OCI-LY1 (cell line): ENCODE results near the gene TRUB1.

ENCODE experiments used
- H2AFZ ChIP-seq: fragments of 200-600 bp; sonication (generic), shearing (Covaris generic); 2 replicates; pipeline ENCODE4 v1.6.0; 2014; ENCODE audit warnings: antibody characterized with exemption, mild to moderate bottlenecking, low read length
- H3F3A ChIP-seq: fragments of 200-600 bp; sonication (generic), shearing (Covaris generic); 2 replicates; pipeline ENCODE4 v1.6.0; 2014; ENCODE audit warnings: mild to moderate bottlenecking, antibody characterized with exemption, low read length, moderate library complexity; ENCODE audit not compliant: insufficient read depth
- H3K27ac ChIP-seq: fragments of 200-600 bp; sonication (generic); 2 replicates; pipeline ENCODE4 v1.5.1; 2014; ENCODE audit warnings: low read length, mixed run types, mild to moderate bottlenecking, low read depth; ENCODE audit not compliant: poor library complexity, severe bottlenecking
- H3K27me3 ChIP-seq: fragments of 200-600 bp; sonication (generic); 2 replicates; pipeline ENCODE4 v1.6.0; 2014; ENCODE audit warnings: antibody characterized with exemption, mild to moderate bottlenecking, low read length, moderate library complexity; ENCODE audit not compliant: insufficient read depth
- H3K36me3 ChIP-seq: fragments of 200-600 bp; sonication (generic); 2 replicates; pipeline ENCODE4 v1.6.1; 2014; ENCODE audit warnings: mild to moderate bottlenecking, antibody characterized with exemption, low read length, moderate library complexity, mixed read lengths; ENCODE audit not compliant: insufficient read depth
- H3K4me1 ChIP-seq: fragments of 200-600 bp; sonication (generic); 2 replicates; pipeline ENCODE4 v1.5.1; 2014; ENCODE audit warnings: mild to moderate bottlenecking, low read length, moderate library complexity; ENCODE audit not compliant: insufficient read depth, severe bottlenecking
- H3K4me2 ChIP-seq: fragments of 200-600 bp; sonication (generic), shearing (Covaris generic); 2 replicates; pipeline ENCODE4 v1.6.1; 2014; ENCODE audit warnings: low read length
- H3K4me3 ChIP-seq: fragments of 200-600 bp; sonication (generic); 2 replicates; pipeline ENCODE4 v1.5.1; 2014; ENCODE audit warnings: low read length, low read depth, mild to moderate bottlenecking, mixed read lengths; ENCODE audit not compliant: poor library complexity, severe bottlenecking
- H3K79me2 ChIP-seq: fragments of 200-600 bp; shearing (Covaris generic); 2 replicates; pipeline ENCODE4 v1.6.1; 2016; ENCODE audit warnings: mixed run types, low read length, mixed read lengths; ENCODE audit not compliant: insufficient read depth
- H3K9ac ChIP-seq: fragments of 200-600 bp; sonication (generic), shearing (Covaris generic); 2 replicates; pipeline ENCODE4 v1.6.1; 2014; ENCODE audit warnings: mild to moderate bottlenecking, low read length, mixed read lengths
- H3K9me2 ChIP-seq: fragments of 200-600 bp; sonication (generic), shearing (Covaris generic); 2 replicates; pipeline ENCODE4 v1.6.1; 2014; ENCODE audit warnings: low read depth, mild to moderate bottlenecking, low read length, mixed read lengths
- H3K9me3 ChIP-seq: fragments of 200-600 bp; shearing (Covaris generic); 2 replicates; pipeline ENCODE4 v1.6.1; 2014; ENCODE audit warnings: low read length, mixed read lengths
- H4K20me1 ChIP-seq: fragments of 200-600 bp; sonication (generic), shearing (Covaris generic); 2 replicates; pipeline ENCODE4 v1.6.0; 2016; ENCODE audit warnings: mild to moderate bottlenecking, low read length; ENCODE audit not compliant: insufficient read depth
- EZH2 ChIP-seq: fragments of 200-600 bp; sonication (generic), shearing (Covaris generic); IDR thresholded peaks from 2 replicates; pipeline ENCODE4 v1.8.0; 2017; ENCODE audit warnings: borderline replicate concordance, mixed run types, mild to moderate bottlenecking, antibody characterized with exemption, low read length, moderate library complexity, mixed read lengths
- TF ChIP-seq, protein P1 (sequence below): fragments of 200-600 bp; sonication (generic), shearing (Covaris generic); IDR thresholded peaks from 2 replicates; pipeline ENCODE4 v1.5.1; 2017; ENCODE audit warnings: mild to moderate bottlenecking, antibody characterized with exemption, low read length, moderate library complexity, mixed read lengths

TRUB1 gene

DNA sequence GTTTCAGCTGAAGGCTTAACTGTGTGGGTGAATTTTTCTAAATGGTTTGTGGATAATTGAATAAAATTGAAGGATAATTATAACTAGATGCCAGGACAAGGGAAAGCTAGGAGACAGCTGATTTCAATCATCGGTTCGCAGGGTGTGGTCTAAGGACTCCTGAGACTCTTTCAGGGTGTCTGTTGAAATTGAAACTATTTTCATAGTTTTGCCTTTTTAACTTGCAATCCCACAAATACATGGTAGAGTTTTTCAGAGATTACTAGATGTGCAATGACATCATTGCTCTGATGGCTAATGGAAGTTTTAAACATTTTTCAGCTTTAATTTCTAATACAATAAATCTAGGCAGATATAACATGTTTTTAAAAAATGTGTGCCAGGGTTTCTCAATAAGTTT is 18.5 kb downstream of the TRUB1 start:
- TF ChIP-seq, protein P1, sequence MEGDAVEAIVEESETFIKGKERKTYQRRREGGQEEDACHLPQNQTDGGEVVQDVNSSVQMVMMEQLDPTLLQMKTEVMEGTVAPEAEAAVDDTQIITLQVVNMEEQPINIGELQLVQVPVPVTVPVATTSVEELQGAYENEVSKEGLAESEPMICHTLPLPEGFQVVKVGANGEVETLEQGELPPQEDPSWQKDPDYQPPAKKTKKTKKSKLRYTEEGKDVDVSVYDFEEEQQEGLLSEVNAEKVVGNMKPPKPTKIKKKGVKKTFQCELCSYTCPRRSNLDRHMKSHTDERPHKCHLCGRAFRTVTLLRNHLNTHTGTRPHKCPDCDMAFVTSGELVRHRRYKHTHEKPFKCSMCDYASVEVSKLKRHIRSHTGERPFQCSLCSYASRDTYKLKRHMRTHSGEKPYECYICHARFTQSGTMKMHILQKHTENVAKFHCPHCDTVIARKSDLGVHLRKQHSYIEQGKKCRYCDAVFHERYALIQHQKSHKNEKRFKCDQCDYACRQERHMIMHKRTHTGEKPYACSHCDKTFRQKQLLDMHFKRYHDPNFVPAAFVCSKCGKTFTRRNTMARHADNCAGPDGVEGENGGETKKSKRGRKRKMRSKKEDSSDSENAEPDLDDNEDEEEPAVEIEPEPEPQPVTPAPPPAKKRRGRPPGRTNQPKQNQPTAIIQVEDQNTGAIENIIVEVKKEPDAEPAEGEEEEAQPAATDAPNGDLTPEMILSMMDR: no peak
- no peak for TF ChIP-seq EZH2
- H3K27me3 ChIP-seq: no peaks in the 10 kb centered on the region
- no peak overlapping the region for H2AFZ ChIP-seq
- H3K9me2 ChIP-seq: no peaks in the 10 kb centered on the region
- no peak overlapping the region for H3K9ac ChIP-seq
- H3K27ac ChIP-seq: no peak overlapping the region
- no peaks in the 10 kb centered on the region for H3K9me3 ChIP-seq
- H3F3A ChIP-seq: no peaks in the 10 kb centered on the region
- H3K4me2 ChIP-seq: no peak overlapping the region
- peaks cover 49% of the 10 kb centered on the region for H3K36me3 ChIP-seq
- no peaks in the 10 kb centered on the region; the same call in 1 of the 2 replicates for H3K79me2 ChIP-seq
- no peaks in the 10 kb centered on the region for H3K4me1 ChIP-seq
- H4K20me1 ChIP-seq: no peaks in the 10 kb centered on the region
- H3K4me3 ChIP-seq: no peak overlapping the region

DNA sequence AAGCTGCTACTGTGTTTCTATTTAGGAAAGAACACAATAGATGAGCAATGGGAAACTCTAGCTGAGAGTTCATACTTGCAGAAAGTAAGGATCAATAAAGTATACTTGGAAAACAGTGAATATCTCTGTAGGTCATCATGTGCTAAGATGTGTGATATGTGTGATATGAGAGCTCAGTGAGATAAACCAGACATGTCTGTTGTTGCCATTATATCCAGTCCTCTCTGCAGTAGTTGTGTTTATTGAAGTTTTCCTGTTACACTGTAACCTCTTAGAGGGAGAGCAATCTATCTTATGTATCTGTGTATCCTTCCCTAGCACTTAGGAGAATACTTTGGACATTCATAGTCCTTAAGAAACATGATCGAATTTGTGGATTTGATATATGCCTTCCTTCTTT is 19.1 kb downstream of the TRUB1 start:
- Histone ChIP-seq H2AFZ (no peak overlapping the region), H4K20me1 (no peaks in the 10 kb centered on the region), H3K9ac (no peak overlapping the region), H3K36me3 (peaks cover 48% of the 10 kb centered on the region), H3K9me2 (no peaks in the 10 kb centered on the region), H3K27ac (no peak overlapping the region), H3K4me2 (no peak overlapping the region), H3K79me2 (no peaks in the 10 kb centered on the region; the same call in 1 of the 2 replicates), H3K4me3 (no peak overlapping the region), H3K27me3 (no peaks in the 10 kb centered on the region), H3K9me3 (no peaks in the 10 kb centered on the region), H3F3A (no peaks in the 10 kb centered on the region), H3K4me1 (no peaks in the 10 kb centered on the region)
- no peak for TF ChIP-seq EZH2
- TF ChIP-seq, protein P1: no peak

DNA sequence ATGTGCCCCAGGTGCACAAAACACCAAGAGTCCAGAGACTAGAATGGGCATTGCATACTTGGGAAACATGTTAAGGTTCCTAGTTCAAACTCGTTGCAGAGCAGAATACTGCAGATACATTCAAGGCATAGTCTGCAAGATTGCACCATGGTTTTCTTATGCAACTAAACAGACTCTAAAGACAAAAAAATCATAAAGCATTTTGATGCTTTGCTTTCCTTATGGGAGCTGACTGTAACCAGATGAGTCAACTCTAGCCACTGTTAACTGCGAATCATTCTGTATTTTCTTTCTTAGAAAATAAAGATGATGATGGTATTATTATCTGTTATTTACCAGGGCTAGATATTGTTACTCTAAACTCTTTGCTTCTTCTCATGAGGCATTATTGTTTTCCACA is 19.7 kb downstream of the TRUB1 start:
- no peak overlapping the region for H3K4me2 ChIP-seq
- no peak overlapping the region for H2AFZ ChIP-seq
- H3K9ac ChIP-seq: no peak overlapping the region
- no peaks in the 10 kb centered on the region; the same call in 1 of the 2 replicates for H3K79me2 ChIP-seq
- peaks cover 48% of the 10 kb centered on the region for H3K36me3 ChIP-seq
- H3K9me3 ChIP-seq: peaks cover 4% of the 10 kb centered on the region
- H3F3A ChIP-seq: no peaks in the 10 kb centered on the region
- no peaks in the 10 kb centered on the region for H3K9me2 ChIP-seq
- H3K4me3 ChIP-seq: no peak overlapping the region
- no peaks in the 10 kb centered on the region for H3K27me3 ChIP-seq
- H4K20me1 ChIP-seq: no peaks in the 10 kb centered on the region
- TF ChIP-seq EZH2: no peak
- TF ChIP-seq, protein P1: no peak
- no peak overlapping the region for H3K27ac ChIP-seq
- no peaks in the 10 kb centered on the region for H3K4me1 ChIP-seq
